Endothelial cell (in vitro differentiated cells): ENCODE results near the gene GRB10. TPM values are rescaled to one million over a fixed set of nuclear protein-coding genes. Genes with fewer than 3 reads are reported as not detected.
"Not testable (repeated sequence)": the region's sequence is repeated elsewhere in the genome, so short reads cannot be mapped to it uniquely, and the experiment has no call there.

ENCODE experiments used
- DNase-seq: peaks from one replicate; pipeline ENCODE4 v3.0.0; 2021; ENCODE audit warnings: low spot score
- H3K27ac Mint-ChIP-seq: one replicate; pipeline ENCODE4 v1.8.0; 2021; ENCODE audit warnings: mixed read lengths, inconsistent platforms; ENCODE audit not compliant: unreplicated experiment
- H3K27me3 Mint-ChIP-seq: one replicate; pipeline ENCODE4 v1.8.0; 2021; ENCODE audit warnings: mild to moderate bottlenecking, moderate library complexity, mixed read lengths, inconsistent platforms; ENCODE audit not compliant: unreplicated experiment
- H3K36me3 Mint-ChIP-seq: one replicate; pipeline ENCODE4 v1.8.0; 2021; ENCODE audit warnings: mild to moderate bottlenecking, low read depth, mixed read lengths, inconsistent platforms; ENCODE audit not compliant: unreplicated experiment
- H3K4me1 Mint-ChIP-seq: one replicate; pipeline ENCODE4 v1.8.0; 2021; ENCODE audit warnings: mild to moderate bottlenecking, mixed read lengths, inconsistent platforms; ENCODE audit not compliant: unreplicated experiment
- H3K4me3 Mint-ChIP-seq: one replicate; pipeline ENCODE4 v1.8.0; 2021; ENCODE audit warnings: mild to moderate bottlenecking, mixed read lengths, inconsistent platforms; ENCODE audit not compliant: unreplicated experiment
- H3K9me3 Mint-ChIP-seq: one replicate; pipeline ENCODE4 v1.8.0; 2021; ENCODE audit warnings: mixed read lengths, inconsistent platforms; ENCODE audit not compliant: unreplicated experiment
- total RNA-seq: library from RNA; stranded (reverse); fragmentation: NEBNext Ultra II Directional; extraction: Animal tissue kit (Norgen Biotek cat#: 25700); gene quantifications from one replicate; pipeline ENCODE4 v1.2.1, GENCODE V29; 2021; ENCODE audit not compliant: unreplicated experiment
- TF ChIP-seq, protein P1 (sequence below): fragments of 200-600 bp; sonication (generic); IDR thresholded peaks from one replicate; pipeline ENCODE4 v1.5.0; 2021; ENCODE audit warnings: antibody characterized with exemption; ENCODE audit not compliant: unreplicated experiment

The GRB10 gene
- total RNA-seq, 1 donor from 2014 or later, result 164 TPM

DNA sequence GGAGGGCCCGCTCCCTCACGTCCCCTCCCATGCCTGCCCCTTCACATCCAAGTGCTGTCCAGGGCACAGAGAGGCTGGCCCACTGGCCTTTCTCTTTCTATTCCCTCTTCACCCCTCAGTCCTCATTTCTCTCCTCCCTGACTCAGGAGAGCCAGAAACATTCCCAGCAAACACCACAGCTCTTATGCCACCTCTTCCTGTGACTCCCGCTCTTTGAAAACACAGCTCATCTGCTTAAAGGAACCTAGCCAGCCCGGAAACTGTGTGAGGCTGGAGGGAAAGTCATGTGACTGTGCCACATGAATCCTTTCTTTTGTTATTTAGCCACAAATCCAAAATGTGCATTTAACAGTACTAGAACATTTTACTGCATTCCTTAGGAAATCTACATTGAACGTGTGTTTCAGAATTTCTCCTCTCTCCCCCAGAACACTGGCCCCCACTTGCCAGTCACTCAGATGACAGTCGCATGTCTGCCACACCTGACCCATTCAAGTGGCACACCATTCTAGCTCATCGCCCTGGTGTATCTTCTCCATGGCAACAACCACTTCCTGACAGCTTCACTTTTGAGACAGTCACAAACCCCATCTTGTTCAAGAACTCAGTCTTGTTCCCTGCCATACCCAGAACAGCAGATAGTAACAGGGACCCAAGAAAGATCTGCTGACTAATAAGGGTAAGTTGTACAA, 42.8 kb downstream of the GRB10 start:
- Mint-ChIP-seq H3K27ac (peak overlapping the region; percentile 91), H3K36me3 (peaks cover 11% of the 10 kb centered on the region), H3K4me3 (peak overlapping the region; percentile 2), H3K4me1 (peaks cover 43% of the 10 kb centered on the region), H3K27me3 (peaks cover 8% of the 10 kb centered on the region), H3K9me3 (no peaks in the 10 kb centered on the region)
- TF ChIP-seq, protein P1, sequence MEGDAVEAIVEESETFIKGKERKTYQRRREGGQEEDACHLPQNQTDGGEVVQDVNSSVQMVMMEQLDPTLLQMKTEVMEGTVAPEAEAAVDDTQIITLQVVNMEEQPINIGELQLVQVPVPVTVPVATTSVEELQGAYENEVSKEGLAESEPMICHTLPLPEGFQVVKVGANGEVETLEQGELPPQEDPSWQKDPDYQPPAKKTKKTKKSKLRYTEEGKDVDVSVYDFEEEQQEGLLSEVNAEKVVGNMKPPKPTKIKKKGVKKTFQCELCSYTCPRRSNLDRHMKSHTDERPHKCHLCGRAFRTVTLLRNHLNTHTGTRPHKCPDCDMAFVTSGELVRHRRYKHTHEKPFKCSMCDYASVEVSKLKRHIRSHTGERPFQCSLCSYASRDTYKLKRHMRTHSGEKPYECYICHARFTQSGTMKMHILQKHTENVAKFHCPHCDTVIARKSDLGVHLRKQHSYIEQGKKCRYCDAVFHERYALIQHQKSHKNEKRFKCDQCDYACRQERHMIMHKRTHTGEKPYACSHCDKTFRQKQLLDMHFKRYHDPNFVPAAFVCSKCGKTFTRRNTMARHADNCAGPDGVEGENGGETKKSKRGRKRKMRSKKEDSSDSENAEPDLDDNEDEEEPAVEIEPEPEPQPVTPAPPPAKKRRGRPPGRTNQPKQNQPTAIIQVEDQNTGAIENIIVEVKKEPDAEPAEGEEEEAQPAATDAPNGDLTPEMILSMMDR, result no peak
- DNase-seq, result no peak

DNA sequence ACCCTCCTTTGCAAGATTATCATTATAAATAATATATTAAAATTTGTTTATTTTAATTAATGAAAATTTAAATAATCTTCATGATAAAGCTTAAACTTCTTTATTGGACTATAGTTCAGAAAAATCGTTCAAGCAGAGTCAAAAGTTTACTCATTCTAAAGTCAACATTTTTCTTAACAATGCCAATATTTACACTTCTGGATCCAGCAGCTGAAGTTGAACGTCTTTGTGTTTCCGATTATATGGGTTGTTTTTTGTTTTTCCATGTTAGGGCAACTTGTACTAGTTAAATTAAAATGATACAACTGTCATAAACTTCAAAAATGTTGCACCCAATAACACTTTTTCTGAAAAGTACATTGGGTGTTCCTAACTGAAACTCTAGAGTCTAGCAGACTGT, 43.8 kb downstream of the GRB10 start:
- H3K36me3 Mint-ChIP-seq, result peaks cover 14% of the 10 kb centered on the region
- DNase-seq, result no peak
- H3K4me3 Mint-ChIP-seq, result no peak overlapping the region
- TF ChIP-seq, protein P1, result no peak
- H3K9me3 Mint-ChIP-seq, result no peaks in the 10 kb centered on the region
- peaks cover 49% of the 10 kb centered on the region for H3K4me1 Mint-ChIP-seq
- H3K27ac Mint-ChIP-seq, result no peak overlapping the region
- H3K27me3 Mint-ChIP-seq, result peaks cover 8% of the 10 kb centered on the region

DNA sequence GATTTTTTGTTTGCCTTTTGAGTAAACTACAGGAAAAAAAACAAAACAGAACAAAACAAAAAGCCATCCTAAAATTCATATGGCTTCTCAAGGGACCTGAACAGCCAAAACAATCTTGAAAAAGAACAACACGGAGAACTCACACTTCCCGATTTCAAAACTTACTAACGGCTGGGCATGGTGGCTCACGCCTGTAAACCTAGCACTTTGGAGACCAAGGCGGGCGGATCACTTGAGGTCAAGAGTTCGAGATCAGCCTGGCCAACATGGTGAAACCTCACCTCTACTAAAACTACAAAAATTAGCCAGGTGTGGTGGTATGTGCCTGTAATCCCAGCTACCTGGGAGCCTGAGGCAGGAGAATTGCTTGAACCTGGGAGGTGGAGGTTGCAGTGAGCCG, 46.9 kb downstream of the GRB10 start:
- DNase-seq, H3K9me3 Mint-ChIP-seq, H3K27ac Mint-ChIP-seq, H3K4me3 Mint-ChIP-seq, H3K27me3 Mint-ChIP-seq: not testable (repeated sequence)
- Mint-ChIP-seq H3K4me1 (peaks cover 53% of the 10 kb centered on the region), H3K36me3 (peaks cover 25% of the 10 kb centered on the region)

DNA sequence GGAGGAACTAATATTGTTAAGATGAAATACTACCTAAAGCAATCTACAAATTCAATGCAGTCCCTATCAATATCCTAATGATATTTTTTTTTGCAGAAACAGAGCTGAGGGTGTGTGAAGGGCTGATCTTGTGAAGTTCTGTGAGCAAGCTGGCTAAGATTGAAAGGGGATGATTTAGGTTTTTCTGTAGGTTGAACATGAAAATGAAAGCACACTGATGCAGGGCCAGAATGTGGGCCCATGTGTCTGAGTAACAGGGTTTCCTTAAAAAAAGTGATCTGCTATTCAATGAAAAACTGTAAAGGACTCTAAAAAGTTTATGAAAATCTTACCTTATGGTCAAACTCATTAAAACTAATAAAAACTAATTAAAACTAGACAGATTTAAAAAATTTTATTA, 47.4 kb downstream of the GRB10 start:
- Mint-ChIP-seq H3K4me3 (no peak overlapping the region), H3K36me3 (peaks cover 25% of the 10 kb centered on the region), H3K27ac (no peak overlapping the region), H3K27me3 (peaks cover 9% of the 10 kb centered on the region), H3K9me3 (no peaks in the 10 kb centered on the region), H3K4me1 (peaks cover 53% of the 10 kb centered on the region)
- TF ChIP-seq, protein P1, result no peak
- DNase-seq, result no peak

DNA sequence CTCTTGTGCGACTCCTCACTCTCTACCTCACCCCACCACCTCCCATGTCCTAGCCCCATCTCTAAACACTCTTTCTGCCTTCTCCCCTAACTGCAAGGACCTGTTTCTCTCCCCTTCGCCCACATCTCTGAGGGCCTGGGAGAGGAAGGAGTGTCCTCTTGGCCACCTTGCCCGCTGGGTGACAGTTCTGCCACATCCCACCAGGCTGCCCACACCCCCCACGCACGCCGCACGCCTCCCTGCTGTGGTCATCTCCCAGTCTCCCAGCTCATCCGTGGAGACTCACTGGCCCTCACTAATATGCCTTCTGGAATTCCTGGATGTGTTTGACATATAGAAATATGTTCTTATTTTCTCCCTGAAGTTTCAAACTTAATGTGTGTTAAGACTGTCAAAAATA, 48.5 kb downstream of the GRB10 start:
- peaks cover 52% of the 10 kb centered on the region for H3K4me1 Mint-ChIP-seq
- TF ChIP-seq, protein P1, result no peak
- peaks cover 25% of the 10 kb centered on the region for H3K36me3 Mint-ChIP-seq
- no peak for DNase-seq
- no peaks in the 10 kb centered on the region for H3K9me3 Mint-ChIP-seq
- peak overlapping the region; percentile 1 for H3K4me3 Mint-ChIP-seq
- peaks cover 9% of the 10 kb centered on the region for H3K27me3 Mint-ChIP-seq
- no peak overlapping the region for H3K27ac Mint-ChIP-seq
